ENCODE data around the gene DKK1.

The DKK1 gene

DNA sequence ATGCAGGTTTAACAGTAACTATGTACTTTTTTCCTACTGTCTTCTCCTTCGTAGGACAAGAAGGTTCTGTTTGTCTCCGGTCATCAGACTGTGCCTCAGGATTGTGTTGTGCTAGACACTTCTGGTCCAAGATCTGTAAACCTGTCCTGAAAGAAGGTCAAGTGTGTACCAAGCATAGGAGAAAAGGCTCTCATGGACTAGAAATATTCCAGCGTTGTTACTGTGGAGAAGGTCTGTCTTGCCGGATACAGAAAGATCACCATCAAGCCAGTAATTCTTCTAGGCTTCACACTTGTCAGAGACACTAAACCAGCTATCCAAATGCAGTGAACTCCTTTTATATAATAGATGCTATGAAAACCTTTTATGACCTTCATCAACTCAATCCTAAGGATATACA lies 2.4 kb downstream of the DKK1 start:
- TF ChIP-seq, protein P1, sequence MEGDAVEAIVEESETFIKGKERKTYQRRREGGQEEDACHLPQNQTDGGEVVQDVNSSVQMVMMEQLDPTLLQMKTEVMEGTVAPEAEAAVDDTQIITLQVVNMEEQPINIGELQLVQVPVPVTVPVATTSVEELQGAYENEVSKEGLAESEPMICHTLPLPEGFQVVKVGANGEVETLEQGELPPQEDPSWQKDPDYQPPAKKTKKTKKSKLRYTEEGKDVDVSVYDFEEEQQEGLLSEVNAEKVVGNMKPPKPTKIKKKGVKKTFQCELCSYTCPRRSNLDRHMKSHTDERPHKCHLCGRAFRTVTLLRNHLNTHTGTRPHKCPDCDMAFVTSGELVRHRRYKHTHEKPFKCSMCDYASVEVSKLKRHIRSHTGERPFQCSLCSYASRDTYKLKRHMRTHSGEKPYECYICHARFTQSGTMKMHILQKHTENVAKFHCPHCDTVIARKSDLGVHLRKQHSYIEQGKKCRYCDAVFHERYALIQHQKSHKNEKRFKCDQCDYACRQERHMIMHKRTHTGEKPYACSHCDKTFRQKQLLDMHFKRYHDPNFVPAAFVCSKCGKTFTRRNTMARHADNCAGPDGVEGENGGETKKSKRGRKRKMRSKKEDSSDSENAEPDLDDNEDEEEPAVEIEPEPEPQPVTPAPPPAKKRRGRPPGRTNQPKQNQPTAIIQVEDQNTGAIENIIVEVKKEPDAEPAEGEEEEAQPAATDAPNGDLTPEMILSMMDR (IDR thresholded peaks at IDR 0.05; ENCODE audit: low read depth, low read length) = no peak
- DNase-seq (ENCODE audit: extremely low read depth, low read depth) = no peak

DNA sequence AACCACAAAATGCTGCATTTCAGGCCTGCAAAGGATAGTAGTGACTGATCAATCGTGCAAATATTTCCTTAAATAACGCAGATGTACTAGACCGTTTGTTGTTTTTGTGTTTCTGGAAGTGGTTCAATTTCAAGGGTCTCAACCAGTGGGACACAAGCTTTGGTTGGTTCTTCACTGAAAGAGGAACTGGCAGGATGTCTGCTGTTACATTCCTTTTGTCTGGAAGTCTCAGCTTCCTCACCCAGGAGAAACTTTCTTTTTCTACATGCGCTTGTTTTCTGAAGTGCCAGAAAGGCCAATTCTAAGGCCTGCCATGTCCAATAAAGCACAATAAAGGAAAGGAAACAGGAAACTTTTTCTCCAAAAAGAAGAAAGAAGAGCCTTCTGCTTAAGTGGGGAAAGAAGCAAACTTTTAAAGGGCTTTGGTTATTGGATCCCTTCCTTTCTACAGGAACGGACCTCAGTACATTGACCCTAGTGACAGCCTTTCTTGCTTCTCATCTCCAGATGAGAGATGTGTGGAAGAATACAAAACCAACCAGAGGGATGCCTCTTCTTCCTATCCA lies 4.1 kb downstream of the DKK1 start:
- DNase-seq (ENCODE audit: extremely low read depth, low read depth) = no peak
- TF ChIP-seq, protein P1 (IDR thresholded peaks at IDR 0.05; ENCODE audit: low read depth, low read length) = no peak

DNA sequence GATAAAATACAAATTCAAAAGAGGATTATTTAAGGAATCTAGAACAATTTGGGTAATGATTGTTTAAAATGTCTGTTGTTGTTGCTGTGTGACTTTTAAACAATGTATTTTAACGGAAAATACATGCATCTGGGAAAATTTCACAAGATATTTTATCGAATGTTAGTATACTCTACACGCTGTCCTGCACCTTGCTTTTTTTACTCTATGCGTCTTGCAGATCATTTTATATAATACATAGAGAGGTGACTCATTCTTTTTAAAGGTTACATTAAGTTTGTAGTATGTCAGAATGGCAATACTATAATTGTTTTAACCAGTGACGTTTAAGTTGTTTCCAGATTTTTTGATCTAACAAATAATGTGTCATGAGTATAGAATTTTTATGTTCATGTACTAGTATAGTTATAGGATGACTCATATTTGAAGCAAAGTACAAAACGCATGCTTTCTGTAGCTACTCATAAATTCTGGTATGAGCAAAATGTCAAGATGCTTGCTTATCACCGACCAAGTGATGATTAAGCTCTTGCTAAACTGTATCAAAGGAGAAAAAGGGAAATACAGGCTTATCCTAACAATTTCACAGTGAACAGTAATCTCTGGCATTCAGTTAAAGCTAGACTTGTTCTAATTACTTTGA lies 4.9 kb downstream of the DKK1 start:
- peak; percentile 71 for DNase-seq (ENCODE audit: extremely low read depth, low read depth)

DNA sequence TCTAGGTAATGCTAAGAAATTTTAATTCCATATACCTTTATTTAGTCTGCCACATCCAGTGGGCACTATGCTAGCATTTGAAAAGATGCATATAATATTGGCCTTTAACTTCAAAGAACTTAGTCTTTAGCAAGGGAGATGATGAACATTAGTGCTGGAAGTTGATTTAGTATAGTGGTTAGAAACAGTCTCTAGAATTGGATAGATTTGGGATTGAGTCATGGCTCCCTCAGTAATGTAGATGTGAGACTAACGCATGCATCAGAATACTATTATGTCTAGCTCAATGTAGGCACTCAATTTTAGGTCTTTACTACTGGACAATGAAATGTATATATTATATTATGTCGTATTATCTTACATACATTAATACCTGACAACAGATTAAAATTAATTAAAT lies 5.8 kb downstream of the DKK1 start:
- no peak for DNase-seq (ENCODE audit: extremely low read depth, low read depth)
- TF ChIP-seq, protein P1 (IDR thresholded peaks at IDR 0.05; ENCODE audit: low read depth, low read length) = no peak

More for the DNA sequence above, 4.9 kb downstream of the DKK1 start:
- TF ChIP-seq, protein P1 (IDR thresholded peaks at IDR 0.05; ENCODE audit: low read depth, low read length) = no peak

DNA sequence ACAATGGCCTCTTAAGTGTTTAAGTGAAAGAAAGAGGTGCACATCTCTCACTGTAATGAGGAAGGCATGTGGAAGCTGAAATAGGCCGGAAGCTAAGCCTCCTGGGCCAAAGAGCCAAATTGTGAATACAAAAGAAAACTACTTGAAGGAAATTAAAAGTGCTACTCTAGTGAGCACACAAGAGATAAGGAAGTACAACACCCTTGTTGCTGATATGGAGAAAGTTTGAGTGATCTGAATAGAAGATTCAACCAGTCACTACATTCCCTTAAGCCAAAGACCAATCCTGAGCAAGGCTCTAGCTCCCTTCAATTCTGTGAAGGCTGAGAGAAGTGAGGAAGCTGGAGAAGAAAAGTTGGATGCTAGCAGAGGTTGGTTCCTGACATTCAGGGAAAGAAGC lies 8.2 kb downstream of the DKK1 start:
- TF ChIP-seq, protein P1 (IDR thresholded peaks at IDR 0.05; ENCODE audit: low read depth, low read length) = no peak
- DNase-seq (ENCODE audit: extremely low read depth, low read depth) = no peak

DNA sequence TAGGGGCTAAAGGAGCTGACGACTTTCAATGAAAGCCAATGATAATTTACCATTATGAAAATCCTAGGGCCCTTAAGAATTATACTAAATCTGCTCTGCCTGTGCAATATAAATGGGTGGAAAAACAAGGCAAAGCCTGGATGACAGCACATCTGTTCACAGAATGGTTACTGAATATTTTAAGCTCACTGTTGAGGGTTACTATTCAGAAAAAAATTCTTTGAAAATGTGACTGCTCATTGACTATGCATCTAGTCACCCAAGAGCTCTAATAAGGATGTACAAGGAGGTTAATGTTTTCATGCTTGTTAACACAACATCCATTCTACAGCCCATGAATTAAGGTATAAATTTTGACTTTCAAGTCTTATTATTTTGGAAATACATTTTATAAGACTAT lies 8.9 kb downstream of the DKK1 start:
- TF ChIP-seq, protein P1 (IDR thresholded peaks at IDR 0.05; ENCODE audit: low read depth, low read length) = no peak
- no peak for DNase-seq (ENCODE audit: extremely low read depth, low read depth)

DNA sequence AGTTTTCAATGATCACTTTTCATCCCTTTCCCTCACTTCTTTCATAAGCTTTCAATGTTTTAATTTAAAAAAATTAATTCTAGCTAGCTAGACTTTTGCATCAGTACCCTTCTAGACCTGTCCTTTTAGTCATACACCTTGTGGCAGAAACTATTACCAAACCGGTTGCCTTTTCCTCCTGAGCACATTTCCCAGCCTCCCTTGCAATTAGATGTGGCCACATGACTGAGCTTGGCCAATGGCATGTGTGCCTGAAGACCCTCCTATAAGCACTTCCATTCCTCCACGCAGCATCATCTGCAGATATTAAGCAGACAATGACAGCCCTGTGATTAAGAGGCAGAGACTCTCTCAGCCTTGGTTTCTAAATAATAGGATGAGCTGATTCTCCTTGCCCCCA lies 12.3 kb downstream of the DKK1 start:
- TF ChIP-seq, protein P1 (IDR thresholded peaks at IDR 0.05; ENCODE audit: low read depth, low read length) = no peak
- no peak for DNase-seq (ENCODE audit: extremely low read depth, low read depth)
